Bronchial epithelial cell (primary cell): ENCODE data around the gene GPR139. TPM values are rescaled to one million over a fixed set of nuclear protein-coding genes. Genes with fewer than 3 reads are reported as not detected.

Experiments used
- DNase-seq: peaks from one replicate; pipeline ENCODE4 v3.0.0-alpha.2; 2010; ENCODE audit warnings: low read depth
- FAIRE-seq: peaks from 2 replicates; lab custom pipeline; 2011; peaks lifted over from hg19 to GRCh38; lab: Jason Lieb, UNC
- H3K27me3 ChIP-seq: 2 replicates; pipeline ENCODE4 v1.5.1; 2011; ENCODE audit warnings: low read length; ENCODE audit not compliant: control insufficient read depth, insufficient read depth
- H3K36me3 ChIP-seq: 2 replicates; pipeline ENCODE4 v1.5.1; 2011; ENCODE audit warnings: low read length; ENCODE audit not compliant: control insufficient read depth, insufficient read depth
- H3K4me3 ChIP-seq: 2 replicates; pipeline ENCODE4 v1.5.1; 2011; ENCODE audit warnings: mild to moderate bottlenecking, low read depth, low read length, control low read depth
- CTCF ChIP-seq: IDR thresholded peaks from 2 replicates; pipeline ENCODE4 v1.5.1; 2011; ENCODE audit warnings: mild to moderate bottlenecking, moderate library complexity, low read length, control low read depth, inconsistent platforms; ENCODE audit not compliant: insufficient read depth, severe bottlenecking
- total RNA-seq: library from RNA; depleted of rRNA; stranded (reverse); fragments of >200 nt; gene quantifications from 2 replicates; pipeline ENCODE4 v1.2.1, GENCODE V29; 2014

Gene GPR139
- total RNA-seq, 1 donor from 2014 or later: not detected

- no peaks in the 10 kb centered on the region for H3K36me3 ChIP-seq
- DNase-seq: no peak
- FAIRE-seq: no peak
- no peak overlapping the region for H3K4me3 ChIP-seq
- TF ChIP-seq CTCF: no peak
- H3K27me3 ChIP-seq: no peaks in the 10 kb centered on the region
Observed at GRCh38 chr16:20104563-20105183, 31.0 kb upstream of the GPR139 start.

GRCh38 chr16:20102521-20102920 is 28.8 kb upstream of the GPR139 start:
- H3K27me3 ChIP-seq: no peaks in the 10 kb centered on the region
- no peak for TF ChIP-seq CTCF
- no peaks in the 10 kb centered on the region for H3K36me3 ChIP-seq
- H3K4me3 ChIP-seq: no peak overlapping the region
- DNase-seq (no peak), FAIRE-seq (no peak)

GRCh38 chr16:20102021-20102420 is 28.3 kb upstream of the GPR139 start:
- Histone ChIP-seq H3K36me3 (no peaks in the 10 kb centered on the region), H3K27me3 (no peaks in the 10 kb centered on the region), H3K4me3 (no peak overlapping the region)
- no peak for DNase-seq
- no peak for FAIRE-seq
- TF ChIP-seq CTCF: no peak

- no peak for TF ChIP-seq CTCF
- Histone ChIP-seq H3K36me3 (no peaks in the 10 kb centered on the region), H3K27me3 (no peaks in the 10 kb centered on the region), H3K4me3 (no peak overlapping the region)
- DNase-seq: no peak
- FAIRE-seq: no peak
Observed at GRCh38 chr16:20099375-20099774, 25.7 kb upstream of the GPR139 start.

- Histone ChIP-seq H3K36me3 (no peaks in the 10 kb centered on the region), H3K27me3 (no peaks in the 10 kb centered on the region), H3K4me3 (no peak overlapping the region)
- FAIRE-seq: no peak
- no peak for TF ChIP-seq CTCF
- DNase-seq: no peak
Observed at GRCh38 chr16:20094157-20094556, 20.5 kb upstream of the GPR139 start.
